GM19239 (cell line): ENCODE data around the gene CABLES2.
"Not testable (repeated sequence)": the region's sequence is repeated elsewhere in the genome, so short reads cannot be mapped to it uniquely, and the experiment has no call there.

ENCODE experiments used
- DNase-seq: peaks from one replicate; pipeline ENCODE4 v3.0.0; 2011; ENCODE audit warnings: low spot score; ENCODE audit not compliant: insufficient read length
- FAIRE-seq: peaks from 2 replicates; lab custom pipeline; 2011; peaks lifted over from hg19 to GRCh38; lab: Jason Lieb, UNC

CABLES2 gene

GRCh38 chr20:62376112-62377063, 30.7 kb downstream of the CABLES2 start:
- DNase-seq (no peak), FAIRE-seq (no peak)

GRCh38 chr20:62374331-62375152, 32.5 kb downstream of the CABLES2 start:
- no peak for DNase-seq
- FAIRE-seq = no peak

- DNase-seq, FAIRE-seq: not testable (repeated sequence)
Measured at GRCh38 chr20:62373631-62374179, 33.4 kb downstream of the CABLES2 start.

GRCh38 chr20:62372042-62372993, 34.8 kb downstream of the CABLES2 start:
- DNase-seq = no peak
- no peak for FAIRE-seq

GRCh38 chr20:62371588-62372041, 35.5 kb downstream of the CABLES2 start:
- DNase-seq (no peak), FAIRE-seq (no peak)

- no peak for DNase-seq
- FAIRE-seq = no peak
Measured at GRCh38 chr20:62370807-62371587, 36.1 kb downstream of the CABLES2 start.

- FAIRE-seq (no peak), DNase-seq (no peak)
Measured at GRCh38 chr20:62370115-62370806, 36.8 kb downstream of the CABLES2 start.

GRCh38 chr20:62369815-62370114, 37.3 kb downstream of the CABLES2 start:
- FAIRE-seq (no peak), DNase-seq (no peak)

GRCh38 chr20:62368976-62369814, 37.9 kb downstream of the CABLES2 start:
- DNase-seq (no peak), FAIRE-seq (no peak)

- no peak for DNase-seq
- no peak for FAIRE-seq
Measured at GRCh38 chr20:62368392-62368975, 38.6 kb downstream of the CABLES2 start.

GRCh38 chr20:62367633-62368391, 39.3 kb downstream of the CABLES2 start:
- DNase-seq = no peak
- FAIRE-seq = no peak

GRCh38 chr20:62367136-62367632, 39.9 kb downstream of the CABLES2 start, which contains the start of gene LAMA5:
TSS of gene LAMA5 (minus strand) at chr20:62367312. CDS start at chr20:62367245, 67 bp downstream.
- DNase-seq (peak; percentile 74), FAIRE-seq (no peak)

- FAIRE-seq = no peak
- no peak for DNase-seq
Measured at GRCh38 chr20:62366370-62367135, 40.5 kb downstream of the CABLES2 start.

GRCh38 chr20:62365814-62366369, 41.2 kb downstream of the CABLES2 start:
- FAIRE-seq = no peak

More at GRCh38 chr20:62365814-62366369, 41.2 kb downstream of the CABLES2 start:
- no peak for DNase-seq
